ENCODE measurements around the gene ADSS1.

ADSS1 gene

GRCh38 chr14:104697317-104697703 lies 26.7 kb upstream of the ADSS1 start:
- H3K4me1 ChIP-seq (ENCODE audit: control insufficient read depth in 1 of 2, insufficient read depth in 1 of 2, low read depth in 1 of 2, low read length in 1 of 2), result no peaks in the 10 kb centered on the region
- H3K4me3 ChIP-seq (ENCODE audit: low read depth in 1 of 2, low read length in 1 of 2), result no peak overlapping the region
- no peaks in the 10 kb centered on the region for H3K9me3 ChIP-seq
- H3K27me3 ChIP-seq, result no peaks in the 10 kb centered on the region
- no peak overlapping the region for H3K27ac ChIP-seq
- H3K36me3 ChIP-seq, result no peaks in the 10 kb centered on the region
- no peak for TF ChIP-seq CTCF (IDR thresholded peaks at IDR 0.05)

DNA sequence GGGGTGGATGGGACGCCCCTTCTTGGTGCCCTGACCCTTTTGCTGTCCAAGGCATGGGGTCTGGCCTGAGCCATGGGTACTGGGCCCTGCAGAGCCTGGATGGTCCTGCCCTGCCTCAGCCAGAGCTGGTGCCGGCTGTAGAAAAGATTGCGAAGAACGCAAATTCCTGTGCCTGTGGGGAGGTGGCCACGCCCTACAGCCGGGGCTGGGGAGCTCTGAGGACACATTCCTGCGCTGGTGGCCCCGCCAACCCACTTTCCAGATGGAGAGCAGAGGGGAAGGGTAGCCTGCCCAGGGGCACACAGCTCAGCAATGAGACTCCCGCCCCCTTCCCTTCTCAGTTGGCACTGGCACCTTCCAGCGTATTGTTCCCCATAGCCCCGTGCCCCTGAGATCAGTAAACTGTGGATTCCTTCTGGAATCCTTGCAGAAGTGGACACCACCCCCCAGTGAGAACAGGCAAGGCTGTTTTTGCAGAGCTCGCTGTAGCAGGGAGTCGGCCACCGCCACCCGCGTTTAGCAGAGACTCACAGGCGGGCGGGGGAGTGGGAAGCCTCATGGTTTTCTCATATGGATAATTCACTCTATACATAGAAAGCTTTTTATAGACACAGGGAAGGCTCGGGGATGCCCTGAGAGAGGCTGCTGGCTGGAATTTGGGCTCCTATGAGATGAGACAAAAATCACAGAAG lies 26.0 kb upstream of the ADSS1 start:
- no peak overlapping the region for H3K27ac ChIP-seq
- H3K4me1 ChIP-seq (ENCODE audit: control insufficient read depth in 1 of 2, insufficient read depth in 1 of 2, low read depth in 1 of 2, low read length in 1 of 2), result no peaks in the 10 kb centered on the region
- no peak overlapping the region for H3K4me3 ChIP-seq (ENCODE audit: low read depth in 1 of 2, low read length in 1 of 2)
- no peaks in the 10 kb centered on the region for H3K27me3 ChIP-seq
- no peak for TF ChIP-seq CTCF (IDR thresholded peaks at IDR 0.05)
- H3K9me3 ChIP-seq, result no peaks in the 10 kb centered on the region
- no peaks in the 10 kb centered on the region for H3K36me3 ChIP-seq

GRCh38 chr14:104698688-104699425 lies 25.2 kb upstream of the ADSS1 start:
- Histone ChIP-seq H3K4me3 (ENCODE audit: low read depth in 1 of 2, low read length in 1 of 2) (no peak overlapping the region), H3K27ac (no peak overlapping the region), H3K9me3 (no peaks in the 10 kb centered on the region), H3K4me1 (ENCODE audit: control insufficient read depth in 1 of 2, insufficient read depth in 1 of 2, low read depth in 1 of 2, low read length in 1 of 2) (no peaks in the 10 kb centered on the region), H3K36me3 (no peaks in the 10 kb centered on the region), H3K27me3 (no peaks in the 10 kb centered on the region)
- TF ChIP-seq CTCF (IDR thresholded peaks at IDR 0.05), result no peak

- Histone ChIP-seq H3K4me3 (ENCODE audit: low read depth in 1 of 2, low read length in 1 of 2) (no peak overlapping the region), H3K9me3 (no peaks in the 10 kb centered on the region), H3K4me1 (ENCODE audit: control insufficient read depth in 1 of 2, insufficient read depth in 1 of 2, low read depth in 1 of 2, low read length in 1 of 2) (no peaks in the 10 kb centered on the region), H3K36me3 (no peaks in the 10 kb centered on the region), H3K27me3 (no peaks in the 10 kb centered on the region), H3K27ac (no peak overlapping the region)
- TF ChIP-seq CTCF (IDR thresholded peaks at IDR 0.05), result no peak
Measured at GRCh38 chr14:104699426-104699748, 24.6 kb upstream of the ADSS1 start.

- no peaks in the 10 kb centered on the region for H3K9me3 ChIP-seq
- no peaks in the 10 kb centered on the region for H3K27me3 ChIP-seq
- no peak overlapping the region for H3K4me3 ChIP-seq (ENCODE audit: low read depth in 1 of 2, low read length in 1 of 2)
- no peaks in the 10 kb centered on the region for H3K36me3 ChIP-seq
- H3K4me1 ChIP-seq (ENCODE audit: control insufficient read depth in 1 of 2, insufficient read depth in 1 of 2, low read depth in 1 of 2, low read length in 1 of 2), result no peaks in the 10 kb centered on the region
- no peak for TF ChIP-seq CTCF (IDR thresholded peaks at IDR 0.05)
- H3K27ac ChIP-seq, result no peak overlapping the region
Measured at GRCh38 chr14:104700225-104700651, 23.8 kb upstream of the ADSS1 start.
